HL-60 (cell line): ENCODE measurements around the gene CASP6.

ENCODE experiments used
- DNase-seq, 2 experiments: peaks; one replicate each; pipeline ENCODE4 v3.0.0-alpha.2; 2010 to 2020; ENCODE audit warnings: low read depth in 1 of 2, low spot score in 1 of 2
- H3K27ac ChIP-seq: fragments of 250-450 bp; sonication (Bioruptor Pico); replicated peaks from 2 replicates; pipeline ENCODE4 v1.5.1; 2020; ENCODE audit warnings: mild to moderate bottlenecking, moderate library complexity
- H3K27me3 ChIP-seq: fragments of 250-450 bp; sonication (Bioruptor Pico); 2 replicates; pipeline ENCODE4 v1.5.1; 2021; ENCODE audit warnings: mild to moderate bottlenecking, moderate library complexity; ENCODE audit not compliant: insufficient read depth, poor library complexity, severe bottlenecking
- H3K4me3 ChIP-seq: replicated peaks from 2 replicates; pipeline ENCODE4 v1.5.1; 2011; ENCODE audit warnings: mild to moderate bottlenecking, control low read depth, low read length; ENCODE audit not compliant: insufficient read depth
- CTCF ChIP-seq: IDR thresholded peaks from one replicate; pipeline ENCODE4 v1.5.1; 2011; ENCODE audit warnings: low read length, control low read depth, inconsistent platforms; ENCODE audit not compliant: insufficient read depth
- GABPA ChIP-seq: IDR thresholded peaks from 2 replicates; pipeline ENCODE4 v1.6.1; 2012; ENCODE audit warnings: low read depth
- POLR2AphosphoS5 ChIP-seq: IDR thresholded peaks from 2 replicates; pipeline ENCODE4 v1.6.1; 2012; ENCODE audit warnings: low read depth
- REST ChIP-seq: IDR thresholded peaks from 2 replicates; pipeline ENCODE4 v1.6.1; 2012; ENCODE audit warnings: low read depth; ENCODE audit not compliant: insufficient replicate concordance
- SPI1 ChIP-seq: IDR thresholded peaks from 2 replicates; pipeline ENCODE4 v1.6.1; 2012; ENCODE audit warnings: low read depth, mild to moderate bottlenecking, borderline replicate concordance

CASP6 gene

DNA sequence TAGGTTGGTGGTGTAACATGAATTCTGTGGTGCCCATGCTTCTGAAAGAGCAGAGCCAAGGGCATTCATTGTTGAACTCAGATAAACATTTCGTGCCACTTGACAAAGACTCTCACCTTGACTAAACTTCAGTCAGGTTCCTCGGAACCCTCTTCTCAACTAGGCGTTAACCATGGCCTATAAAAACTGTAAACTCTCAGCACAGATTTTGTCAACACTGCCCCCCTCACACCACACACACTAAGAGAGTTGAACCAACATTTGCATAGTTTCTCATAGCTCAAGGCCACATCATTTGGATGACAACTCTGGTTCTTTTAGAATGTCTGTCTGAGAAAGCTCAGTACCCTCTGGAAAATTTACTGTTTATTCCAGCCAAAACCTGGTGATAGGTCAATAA is 28.1 kb downstream of the CASP6 start:
- Histone ChIP-seq H3K4me3 (no peak overlapping the region), H3K27me3 (no peaks in the 10 kb centered on the region), H3K27ac (no peak overlapping the region)
- no peak for TF ChIP-seq SPI1
- no peak for TF ChIP-seq CTCF
- TF ChIP-seq POLR2AphosphoS5: no peak
- TF ChIP-seq GABPA: no peak
- no peak for TF ChIP-seq REST
- DNase-seq: no peak

GRCh38 chr4:109673303-109673702 is 29.9 kb downstream of the CASP6 start:
- no peak for TF ChIP-seq REST
- no peak for TF ChIP-seq POLR2AphosphoS5
- no peak for TF ChIP-seq SPI1
- TF ChIP-seq GABPA: no peak
- TF ChIP-seq CTCF: no peak
- no peak overlapping the region for H3K27ac ChIP-seq
- no peaks in the 10 kb centered on the region for H3K27me3 ChIP-seq
- no peak overlapping the region for H3K4me3 ChIP-seq
- no peak for DNase-seq

- DNase-seq: no peak
- no peak overlapping the region for H3K27ac ChIP-seq
- H3K4me3 ChIP-seq: no peak overlapping the region
- no peaks in the 10 kb centered on the region for H3K27me3 ChIP-seq
- no peak for TF ChIP-seq GABPA
These were observed 30.9 kb downstream of the CASP6 start for GRCh38 chr4:109672169-109672930.

DNA sequence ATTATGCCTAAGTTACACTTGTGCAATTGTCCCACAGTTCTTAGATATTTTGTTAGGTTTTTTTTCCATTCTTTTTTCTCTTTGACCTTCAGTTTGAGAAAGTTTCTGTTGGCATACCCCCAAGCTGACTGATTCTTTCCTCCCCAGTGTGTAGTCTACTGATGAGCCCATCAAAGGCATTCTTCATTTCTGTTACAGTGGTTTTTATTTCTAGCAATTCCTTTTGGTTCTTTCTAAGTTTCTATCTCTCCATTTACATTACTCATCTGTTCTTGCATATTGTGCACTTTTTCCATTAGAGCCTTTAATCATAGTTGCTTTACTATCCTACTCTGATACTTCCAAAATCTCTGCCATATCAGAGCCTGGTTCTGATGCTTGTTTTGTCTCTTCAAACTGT is 31.9 kb downstream of the CASP6 start:
- H3K27ac ChIP-seq: no peak overlapping the region
- H3K27me3 ChIP-seq: no peaks in the 10 kb centered on the region
- TF ChIP-seq CTCF: no peak
- TF ChIP-seq REST: no peak
- DNase-seq: no peak
- H3K4me3 ChIP-seq: no peak overlapping the region
